Sciatic nerve (tissue), 2 donors: ENCODE data around the gene ADORA1. TPM values are rescaled to one million over a fixed set of nuclear protein-coding genes. Genes with fewer than 3 reads are reported as not detected.

Source experiments
- ATAC-seq: fragments of 200-7000 bp; cut with Tn5 transposase; one replicate; pipeline ENCODE4 v1.9.1; 2020; ENCODE audit warnings: mild to moderate bottlenecking, moderate library complexity
- DNase-seq: peaks from one replicate; pipeline ENCODE4 v3.0.0-alpha.2; 2020; ENCODE audit warnings: low spot score
- intact Hi-C: fragments of 100-400 bp; cut with DNase I; formaldehyde crosslinking; loops from one replicate; pipeline ENCODE4 v1.14.2; 2022
- total RNA-seq: library from RNA; stranded (reverse); fragmentation: NEBNext Ultra II Directional; extraction: Animal tissue kit (Norgen Biotek cat#: 25700); gene quantifications from one replicate; pipeline ENCODE4 v1.2.1, GENCODE V29; 2021
- donor health status: DM: no; HTN: no; CAD: no.
- donor health status: DM: no; HTN: no; CAD: no.

Gene ADORA1
- total RNA-seq, 1 donor from 2014 or later, result 1.8 TPM

DNA sequence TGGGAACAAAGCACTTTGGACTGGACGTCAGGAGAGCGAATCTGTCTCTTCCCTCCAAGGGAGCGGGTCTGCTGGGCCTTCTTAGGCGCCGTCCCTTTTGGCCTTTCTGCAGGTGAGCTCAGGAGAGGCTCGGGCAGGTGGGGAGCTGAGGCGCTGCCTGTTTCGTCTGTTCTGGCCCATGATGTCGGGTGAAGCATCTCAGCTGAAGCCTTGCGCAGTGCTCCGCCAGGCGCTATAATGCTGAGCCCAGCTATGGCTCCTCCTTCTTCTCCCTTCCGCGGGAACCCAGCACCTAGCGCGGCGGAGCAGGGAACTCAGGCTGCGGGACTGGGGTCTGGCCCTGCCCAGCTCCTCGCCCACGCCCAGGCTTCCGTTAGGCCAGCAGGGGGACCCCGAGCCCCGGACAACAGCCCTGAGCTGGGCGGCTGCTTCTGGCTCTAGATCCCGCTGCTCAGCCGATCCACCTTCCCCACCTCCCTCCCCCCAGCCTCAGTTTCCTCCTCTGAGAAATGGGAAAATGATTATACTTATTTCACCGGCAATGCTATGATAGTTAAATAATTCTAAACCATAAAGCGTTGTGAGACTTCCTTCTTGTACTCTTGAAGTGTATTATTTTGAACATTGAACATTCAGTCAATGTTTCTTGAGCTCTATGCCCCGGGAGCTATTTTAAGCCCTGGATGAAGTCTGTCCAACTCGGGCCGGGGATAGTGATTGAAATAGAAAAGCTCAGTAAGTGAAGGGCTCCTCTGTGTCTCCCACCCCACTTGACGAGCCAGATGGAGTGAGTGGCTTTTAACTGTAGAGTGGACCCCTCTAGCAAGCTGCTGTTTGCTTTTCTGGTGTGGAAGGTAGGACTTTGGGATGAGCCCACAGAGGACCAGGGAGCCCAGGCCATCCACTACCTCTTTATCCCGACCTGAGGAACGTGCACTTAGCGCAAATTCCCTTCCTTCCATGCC is 9.6 kb upstream of the ADORA1 start:
- peak; percentile 95 for ATAC-seq
- intact Hi-C loops, result loop anchor here (5.0 kb wide), 1 partner anchor 99 kb away; no protein-coding TSS in a partner anchor
- peak; percentile 88 for DNase-seq

GRCh38 chr1:203120325-203121153 is 7.0 kb upstream of the ADORA1 start:
- intact Hi-C loops, result no loop called here
- DNase-seq (no peak), ATAC-seq (no peak)

GRCh38 chr1:203121186-203122015 is 6.1 kb upstream of the ADORA1 start:
- DNase-seq (no peak), ATAC-seq (no peak)

GRCh38 chr1:203122159-203122558 is 5.4 kb upstream of the ADORA1 start:
- ATAC-seq, result no peak
- no peak for DNase-seq
- intact Hi-C loops, result no loop called here

More at GRCh38 chr1:203121186-203122015, 6.1 kb upstream of the ADORA1 start:
- intact Hi-C loops, result no loop called here

GRCh38 chr1:203124011-203124410 is 3.5 kb upstream of the ADORA1 start:
- DNase-seq (no peak), ATAC-seq (no peak)
- intact Hi-C loops, result no loop called here

DNA sequence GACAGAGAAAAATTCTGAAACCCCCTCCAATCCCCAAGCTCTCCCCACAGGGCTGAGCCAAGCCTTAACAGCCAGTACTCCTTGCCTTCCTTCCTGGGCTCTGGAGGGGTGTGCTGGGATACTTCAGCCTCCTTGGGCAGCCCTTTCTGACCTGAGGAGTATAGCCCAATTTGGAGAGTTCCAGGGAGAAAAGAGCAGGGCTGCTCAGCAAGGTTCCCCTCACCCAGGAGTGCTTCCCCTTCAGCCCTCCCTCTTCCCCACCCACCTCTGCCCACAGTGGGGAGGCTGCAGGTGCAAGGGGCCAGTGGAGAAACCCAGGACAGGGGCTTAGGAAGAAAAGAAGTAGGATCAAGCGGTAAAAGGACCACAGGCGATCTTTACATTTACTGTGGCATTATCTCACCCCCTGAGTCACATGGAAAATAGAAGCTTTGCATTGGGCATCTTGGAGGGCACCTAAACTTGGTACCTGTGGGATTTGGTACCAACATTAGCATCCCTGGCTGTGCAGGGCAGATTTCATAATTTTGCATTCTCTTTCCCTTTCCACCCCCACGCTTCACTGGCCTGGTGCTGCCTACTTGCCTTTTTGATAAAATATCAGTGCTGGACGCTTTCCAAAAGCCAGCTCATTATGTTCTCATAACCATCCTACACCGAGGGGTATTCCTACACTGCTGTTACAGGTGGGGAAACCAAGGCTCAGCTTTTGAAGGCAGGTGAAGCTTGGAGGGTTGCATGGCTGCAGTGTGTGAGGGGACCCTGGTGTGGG is 2.8 kb upstream of the ADORA1 start:
- ATAC-seq (no peak), DNase-seq (no peak)
- intact Hi-C loops, result no loop called here

- DNase-seq (no peak), ATAC-seq (no peak)
- intact Hi-C loops, result no loop called here
Observed at GRCh38 chr1:203126151-203126865, 1.2 kb upstream of the ADORA1 start.

DNA sequence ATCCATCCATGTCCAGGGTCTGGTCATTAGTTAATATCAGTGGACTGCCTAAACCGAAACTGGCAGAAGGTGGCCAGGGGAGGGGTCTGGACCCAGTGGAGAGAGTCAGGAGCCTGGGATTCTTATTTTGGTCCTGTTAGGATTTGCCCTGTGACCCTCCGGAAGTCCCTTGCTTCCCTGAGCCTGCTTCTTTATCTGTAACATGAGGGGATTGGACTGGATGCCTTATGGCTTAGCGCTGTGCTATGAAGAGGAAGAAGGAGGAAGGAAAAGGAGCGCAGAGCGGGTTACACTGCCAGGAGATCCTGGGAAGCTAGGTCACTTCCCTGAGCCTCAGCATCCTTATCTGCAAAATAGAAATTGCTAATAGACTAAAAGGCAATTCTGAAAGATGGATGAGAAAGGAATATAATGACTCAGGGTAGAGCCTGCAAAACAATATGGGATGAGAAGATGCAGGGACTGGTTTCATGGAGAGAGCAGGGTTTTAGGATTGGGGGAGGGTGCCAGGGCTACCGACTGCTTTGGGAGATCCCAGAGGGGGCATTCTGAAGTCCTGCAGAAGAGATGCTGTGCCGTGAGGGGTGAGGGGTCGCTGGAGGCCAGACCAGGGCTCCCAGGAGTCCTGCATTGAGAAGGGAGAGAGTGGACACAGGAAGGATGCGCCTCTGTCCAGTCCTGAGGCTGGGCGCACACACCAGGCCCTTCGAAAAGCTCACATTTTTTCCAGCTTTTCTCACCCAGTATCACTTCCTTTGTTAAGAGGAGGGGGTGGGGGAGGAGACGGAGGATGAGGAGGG is 460 bp upstream of the ADORA1 start:
- DNase-seq (peak; percentile 38), ATAC-seq (peak; percentile 48)
- intact Hi-C loops, result no loop called here

GRCh38 chr1:203128431-203128715 is 847 bp downstream of the ADORA1 start:
- ATAC-seq (no peak), DNase-seq (no peak)
- intact Hi-C loops, result no loop called here

- intact Hi-C loops, result no loop called here
- ATAC-seq (no peak), DNase-seq (peak; percentile 51)
Observed at GRCh38 chr1:203128716-203129500, 1.4 kb downstream of the ADORA1 start.

GRCh38 chr1:203129501-203130231 is 2.1 kb downstream of the ADORA1 start:
- intact Hi-C loops, result no loop called here
- ATAC-seq (peak; percentile 4), DNase-seq (peak; percentile 67)

GRCh38 chr1:203130358-203130985 is 2.9 kb downstream of the ADORA1 start:
- intact Hi-C loops, result no loop called here
- no peak for ATAC-seq
- DNase-seq, result peak; percentile 48

- DNase-seq (peak; percentile 37), ATAC-seq (no peak)
- intact Hi-C loops, result no loop called here
Observed at GRCh38 chr1:203131548-203132200, 4.1 kb downstream of the ADORA1 start.

- intact Hi-C loops, result no loop called here
- peak; percentile 33 for DNase-seq
- peak; percentile 46 for ATAC-seq
Observed at GRCh38 chr1:203133970-203134725, 6.6 kb downstream of the ADORA1 start.
